ENCODE data around the gene MORN1.

Gene MORN1

GRCh38 chr1:2352341-2352896 lies 38.9 kb downstream of the MORN1 start:
- no peak for DNase-seq (ENCODE audit: extremely low read depth, insufficient read length)
- Histone ChIP-seq H3K36me3 (ENCODE audit: control insufficient read depth, insufficient read depth, low read length) (no peaks in the 10 kb centered on the region), H3K27me3 (replicated peaks; ENCODE audit: control insufficient read depth, insufficient read depth, low read length) (no peaks in the 10 kb centered on the region), H3K4me3 (replicated peaks; ENCODE audit: low read depth, low read length) (no peak overlapping the region)
- TF ChIP-seq, protein P1, sequence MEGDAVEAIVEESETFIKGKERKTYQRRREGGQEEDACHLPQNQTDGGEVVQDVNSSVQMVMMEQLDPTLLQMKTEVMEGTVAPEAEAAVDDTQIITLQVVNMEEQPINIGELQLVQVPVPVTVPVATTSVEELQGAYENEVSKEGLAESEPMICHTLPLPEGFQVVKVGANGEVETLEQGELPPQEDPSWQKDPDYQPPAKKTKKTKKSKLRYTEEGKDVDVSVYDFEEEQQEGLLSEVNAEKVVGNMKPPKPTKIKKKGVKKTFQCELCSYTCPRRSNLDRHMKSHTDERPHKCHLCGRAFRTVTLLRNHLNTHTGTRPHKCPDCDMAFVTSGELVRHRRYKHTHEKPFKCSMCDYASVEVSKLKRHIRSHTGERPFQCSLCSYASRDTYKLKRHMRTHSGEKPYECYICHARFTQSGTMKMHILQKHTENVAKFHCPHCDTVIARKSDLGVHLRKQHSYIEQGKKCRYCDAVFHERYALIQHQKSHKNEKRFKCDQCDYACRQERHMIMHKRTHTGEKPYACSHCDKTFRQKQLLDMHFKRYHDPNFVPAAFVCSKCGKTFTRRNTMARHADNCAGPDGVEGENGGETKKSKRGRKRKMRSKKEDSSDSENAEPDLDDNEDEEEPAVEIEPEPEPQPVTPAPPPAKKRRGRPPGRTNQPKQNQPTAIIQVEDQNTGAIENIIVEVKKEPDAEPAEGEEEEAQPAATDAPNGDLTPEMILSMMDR (IDR thresholded peaks at IDR 0.05; ENCODE audit: insufficient read depth, low read length, poor library complexity, severe bottlenecking), result no peak

DNA sequence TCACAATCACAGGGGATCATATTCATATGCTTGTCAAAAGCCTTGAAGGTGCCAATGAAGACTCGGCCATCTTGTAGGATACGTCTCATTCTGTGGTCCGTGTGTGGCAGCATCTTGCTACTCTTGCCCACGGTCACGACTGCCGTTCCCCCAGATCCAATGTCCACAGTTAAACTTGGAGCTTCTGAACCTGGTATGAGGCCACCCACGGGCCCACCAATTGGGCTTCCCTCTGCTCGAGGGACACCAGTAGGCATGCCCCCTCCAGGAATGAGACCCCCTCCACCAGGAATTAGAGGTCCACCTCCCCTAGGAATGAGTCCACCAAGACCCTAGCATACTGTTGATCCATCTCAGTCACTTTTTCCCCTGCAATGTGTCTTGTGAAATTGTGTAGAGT lies 39.6 kb downstream of the MORN1 start:
- Histone ChIP-seq H3K27me3 (replicated peaks; ENCODE audit: control insufficient read depth, insufficient read depth, low read length) (no peaks in the 10 kb centered on the region), H3K4me3 (replicated peaks; ENCODE audit: low read depth, low read length) (no peak overlapping the region), H3K36me3 (ENCODE audit: control insufficient read depth, insufficient read depth, low read length) (no peaks in the 10 kb centered on the region)
- no peak for DNase-seq (ENCODE audit: extremely low read depth, insufficient read length)
- TF ChIP-seq, protein P1 (IDR thresholded peaks at IDR 0.05; ENCODE audit: insufficient read depth, low read length, poor library complexity, severe bottlenecking), result no peak

DNA sequence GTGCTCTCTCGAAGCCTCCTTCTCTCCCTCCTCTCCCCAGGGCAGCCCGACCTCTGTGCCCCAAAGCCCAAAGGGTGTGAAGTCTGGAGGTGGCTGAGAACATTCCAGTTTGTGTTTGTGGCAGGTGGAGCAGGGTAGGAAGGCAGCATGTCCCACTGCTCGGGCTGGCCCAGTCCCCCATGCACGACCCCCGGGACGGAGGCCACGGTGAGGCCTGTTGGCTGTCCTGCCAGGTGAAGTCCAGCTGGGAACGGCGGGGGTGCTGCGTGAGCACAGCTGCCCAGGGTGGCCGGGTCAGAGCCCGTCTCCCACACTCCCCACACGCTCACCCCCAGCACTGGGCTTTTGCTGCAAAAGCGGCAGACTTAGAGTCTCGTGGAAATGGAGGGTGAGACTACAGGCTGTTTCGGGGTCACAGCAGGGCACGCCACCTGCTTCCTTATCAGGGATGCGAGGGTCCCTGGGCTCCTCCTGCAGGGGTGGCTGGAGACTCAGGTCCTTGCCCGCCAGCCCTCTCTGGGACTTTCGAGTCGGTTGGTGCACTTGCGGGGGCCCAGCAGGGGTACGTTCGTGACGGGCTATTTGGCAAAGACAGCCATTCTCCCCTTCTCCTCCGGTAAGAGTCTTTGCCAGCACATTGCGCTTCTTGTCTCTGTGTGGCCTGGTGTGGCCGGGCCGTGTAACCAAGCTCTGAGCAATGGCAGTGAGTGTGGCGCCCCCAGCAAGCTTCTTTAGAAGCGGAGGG lies 40.3 kb downstream of the MORN1 start:
- no peaks in the 10 kb centered on the region for H3K27me3 ChIP-seq (replicated peaks; ENCODE audit: control insufficient read depth, insufficient read depth, low read length)
- H3K4me3 ChIP-seq (replicated peaks; ENCODE audit: low read depth, low read length), result no peak overlapping the region
- no peak for DNase-seq (ENCODE audit: extremely low read depth, insufficient read length)
- TF ChIP-seq, protein P1 (IDR thresholded peaks at IDR 0.05; ENCODE audit: insufficient read depth, low read length, poor library complexity, severe bottlenecking), result no peak
- H3K36me3 ChIP-seq (ENCODE audit: control insufficient read depth, insufficient read depth, low read length), result no peaks in the 10 kb centered on the region

- Histone ChIP-seq H3K4me3 (replicated peaks; ENCODE audit: low read depth, low read length) (no peak overlapping the region), H3K27me3 (replicated peaks; ENCODE audit: control insufficient read depth, insufficient read depth, low read length) (no peaks in the 10 kb centered on the region), H3K36me3 (ENCODE audit: control insufficient read depth, insufficient read depth, low read length) (no peaks in the 10 kb centered on the region)
- no peak for DNase-seq (ENCODE audit: extremely low read depth, insufficient read length)
- TF ChIP-seq, protein P1 (IDR thresholded peaks at IDR 0.05; ENCODE audit: insufficient read depth, low read length, poor library complexity, severe bottlenecking), result no peak
Measured at GRCh38 chr1:2350501-2350900, 40.9 kb downstream of the MORN1 start.

- DNase-seq (ENCODE audit: extremely low read depth, insufficient read length), result no peak
- no peaks in the 10 kb centered on the region for H3K27me3 ChIP-seq (replicated peaks; ENCODE audit: control insufficient read depth, insufficient read depth, low read length)
- TF ChIP-seq, protein P1 (IDR thresholded peaks at IDR 0.05; ENCODE audit: insufficient read depth, low read length, poor library complexity, severe bottlenecking), result no peak
Measured at GRCh38 chr1:2349806-2350205, 41.5 kb downstream of the MORN1 start.

More at GRCh38 chr1:2349806-2350205, 41.5 kb downstream of the MORN1 start:
- no peaks in the 10 kb centered on the region for H3K36me3 ChIP-seq (ENCODE audit: control insufficient read depth, insufficient read depth, low read length)
- H3K4me3 ChIP-seq (replicated peaks; ENCODE audit: low read depth, low read length), result no peak overlapping the region

Data from GM06990 (cell line).